ENCODE results near the gene REG1B.

DNA sequence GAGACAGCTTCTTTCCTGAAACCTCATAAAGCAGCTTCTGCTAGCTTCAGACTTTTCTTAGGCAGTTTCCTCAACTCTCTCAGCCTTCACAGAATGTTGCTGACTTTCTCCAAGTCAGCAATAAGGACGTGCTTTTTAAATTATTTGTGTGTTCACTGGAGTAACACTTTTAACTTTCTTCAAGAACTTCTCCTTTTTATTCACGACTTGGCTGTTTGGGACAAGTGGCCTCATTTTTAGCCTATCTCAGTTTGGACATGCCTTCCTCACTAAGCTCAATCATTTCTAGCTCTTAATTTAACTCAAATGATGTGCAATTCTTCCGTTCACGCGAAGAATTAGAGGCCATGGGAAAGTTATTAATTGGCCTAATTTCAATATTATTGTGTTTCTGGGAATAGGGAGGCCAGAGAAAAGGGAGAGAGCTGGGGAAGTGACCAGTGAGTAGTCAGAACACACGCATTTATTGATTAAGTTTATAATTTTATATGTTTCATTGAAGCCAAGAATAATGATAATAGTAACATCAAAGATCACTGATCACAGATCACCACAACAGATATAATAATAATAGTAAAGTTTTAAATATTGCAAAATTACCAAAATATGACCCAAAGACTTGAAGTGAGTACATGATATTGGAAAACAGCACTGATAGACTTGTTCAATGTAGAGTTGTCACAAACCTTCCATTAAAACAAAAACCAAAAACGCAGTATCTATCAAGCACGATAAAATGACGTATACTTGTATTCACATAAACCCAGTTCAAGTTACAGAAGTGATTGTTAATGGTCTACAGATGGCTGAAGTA lies 37.3 kb upstream of the REG1B start:
- TF ChIP-seq CTCF (conservative IDR thresholded peaks at IDR 0.05; ENCODE audit: low read length): no peak
- TF ChIP-seq EZH2phosphoT487 (IDR thresholded peaks at IDR 0.05; ENCODE audit: borderline replicate concordance): no peak

All from Loucy (cell line).